Activated T-helper 2 cell treated with anti-CD3 and anti-CD28 coated beads, Interferon-gamma antibody, Interleukin-2, Interleukin-4, amounts not matched to agents 10 μg/mL and 5 μg/mL and 100 μg/mL, durations not matched to agents 14 hours and 24 hours and 36 hours (primary cell): ENCODE data around the gene RPN1. TPM values are rescaled to one million over a fixed set of nuclear protein-coding genes. Genes with fewer than 3 reads are reported as not detected.
"Not testable (repeated sequence)": the region's sequence is repeated elsewhere in the genome, so short reads cannot be mapped to it uniquely, and the experiment has no call there.

Source experiments
- DNase-seq: peaks from one replicate; pipeline ENCODE4 v3.0.0; 2021; ENCODE audit warnings: low spot score
- H3K27ac Mint-ChIP-seq: one replicate; pipeline ENCODE4 v1.8.0; 2021; ENCODE audit warnings: mixed read lengths
- H3K27me3 Mint-ChIP-seq: one replicate; pipeline ENCODE4 v1.8.0; 2021; ENCODE audit warnings: low read depth, mixed read lengths
- H3K36me3 Mint-ChIP-seq: one replicate; pipeline ENCODE4 v1.8.0; 2021; ENCODE audit warnings: low read depth, mixed read lengths
- H3K4me1 Mint-ChIP-seq: one replicate; pipeline ENCODE4 v1.8.0; 2021; ENCODE audit warnings: low read depth, mixed read lengths
- H3K4me3 Mint-ChIP-seq: one replicate; pipeline ENCODE4 v1.8.0; 2021; ENCODE audit warnings: low read depth, mild to moderate bottlenecking, moderate library complexity, mixed read lengths
- H3K9me3 Mint-ChIP-seq: one replicate; pipeline ENCODE4 v1.8.0; 2021; ENCODE audit warnings: mixed read lengths
- intact Hi-C: fragments of 100-400 bp; cut with micrococcal nuclease; formaldehyde crosslinking; loops from one replicate; pipeline ENCODE4 v1.15.1; 2023
- total RNA-seq: library from RNA; stranded (reverse); gene quantifications from 2 replicates; pipeline ENCODE4 v1.2.3, GENCODE V29; 2022

RPN1 gene
- 212 and 217 TPM in 2 replicates for total RNA-seq

DNA sequence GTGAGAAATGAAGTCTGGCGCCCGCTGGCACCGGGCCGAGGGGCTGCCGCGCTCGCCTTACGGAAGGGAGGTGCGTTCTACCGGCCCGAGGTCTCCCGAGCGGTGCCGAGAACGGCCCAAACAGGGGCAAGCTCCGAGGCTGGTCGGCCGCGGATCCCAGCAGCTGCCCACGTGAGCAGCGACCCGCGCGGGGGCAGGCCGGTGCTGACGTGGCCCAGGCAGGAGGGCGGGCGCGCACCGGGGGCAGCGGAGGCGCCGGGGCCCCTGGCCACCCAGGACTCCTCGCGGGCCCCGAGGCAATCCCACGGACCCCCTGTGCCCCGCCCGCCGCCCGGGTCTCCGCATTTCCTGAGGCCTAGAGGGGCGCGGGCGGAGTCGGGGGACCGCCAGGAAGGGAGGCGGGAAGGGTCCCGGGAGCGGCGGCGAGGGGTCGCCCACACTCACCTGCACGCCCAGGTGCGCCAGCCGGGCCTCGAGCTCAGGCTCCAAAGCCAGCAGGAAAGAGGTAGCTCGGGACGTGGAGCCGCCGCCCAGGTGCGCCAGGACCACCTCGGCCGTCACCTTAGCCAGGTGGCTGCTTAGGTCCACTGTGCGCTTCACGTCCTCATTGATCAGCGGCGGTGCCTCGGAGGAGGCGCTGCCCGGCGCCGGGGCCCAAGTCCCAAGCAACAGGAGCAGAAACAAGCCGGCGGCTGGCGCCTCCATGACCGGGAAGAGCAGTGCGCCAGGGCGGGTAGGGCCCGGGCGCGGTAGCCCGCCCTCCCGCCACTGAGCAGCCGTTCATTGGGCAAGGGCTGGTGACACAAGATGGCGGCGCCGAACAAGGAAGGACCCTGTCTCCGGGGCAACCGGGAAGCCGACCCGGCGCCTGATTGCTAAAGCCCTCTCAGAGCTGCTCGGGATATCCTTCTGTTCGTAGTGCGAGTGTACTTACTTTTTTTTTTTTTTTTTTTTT, at the start of gene RPN1:
Gene RPN1 (minus strand): TSS at position 723 of the 955 bp plus-strand sequence. CDS start 18 bp downstream, at position 705.
- Mint-ChIP-seq H3K4me1 (peaks cover 25% of the 10 kb centered on the region), H3K36me3 (peaks cover 31% of the 10 kb centered on the region), H3K27me3 (no peaks in the 10 kb centered on the region), H3K27ac (peak within 1 kb of the TSS; percentile 89), H3K9me3 (no peaks in the 10 kb centered on the region), H3K4me3 (peak within 1 kb of the TSS; percentile 85)
- DNase-seq = peak; percentile 94
- intact Hi-C loops = loop anchor here (1.0 kb wide), 4 partner anchors 30 to 229 kb away; partner anchors contain the start of genes ACAD9 and RAB7A

DNA sequence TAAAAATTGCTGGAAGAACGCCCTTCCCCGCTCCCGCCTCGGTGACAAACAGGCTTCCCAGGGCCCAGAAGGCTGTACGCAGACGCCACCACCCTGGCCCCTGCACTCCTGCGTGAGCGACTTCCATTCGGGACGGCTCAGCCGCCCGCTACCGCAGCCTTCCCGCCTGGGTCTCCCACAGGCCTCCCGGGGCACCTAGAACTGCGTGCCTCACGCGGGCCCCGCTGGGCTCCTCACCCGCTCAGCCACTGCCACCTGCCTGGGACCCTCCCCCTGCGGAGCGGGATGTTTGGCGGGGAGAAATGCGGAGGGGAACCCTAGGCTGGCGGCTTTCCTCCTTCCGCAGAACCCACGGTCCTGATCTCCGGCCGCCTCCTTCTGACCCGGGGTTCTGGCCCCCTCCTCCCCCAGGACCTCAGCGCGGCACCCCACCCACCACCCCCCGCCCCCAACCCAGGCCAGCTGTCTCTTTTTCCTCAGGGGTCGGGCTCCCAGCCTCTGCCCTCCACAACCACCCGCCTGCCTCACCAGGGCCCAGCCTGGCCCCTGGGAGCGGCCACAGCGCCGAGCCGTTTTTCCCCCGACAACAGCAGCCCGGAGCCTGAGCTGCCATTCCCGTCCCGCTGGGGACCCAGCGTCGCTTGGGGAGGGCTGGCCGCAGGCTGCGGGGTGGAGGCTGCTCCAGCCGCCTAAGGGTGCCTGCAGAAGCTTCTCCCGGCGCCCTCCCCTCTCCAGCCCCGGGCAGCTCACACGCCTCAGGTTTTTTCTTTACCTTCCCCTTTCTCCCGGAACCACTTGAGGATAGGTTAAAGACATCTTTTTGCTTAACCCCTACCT, 47.8 kb upstream of the RPN1 start:
- DNase-seq = no peak
- H3K4me3 Mint-ChIP-seq = peak overlapping the region; percentile 47
- H3K36me3 Mint-ChIP-seq = no peaks in the 10 kb centered on the region
- H3K27ac Mint-ChIP-seq = no peak overlapping the region
- no peaks in the 10 kb centered on the region for H3K9me3 Mint-ChIP-seq
- H3K4me1 Mint-ChIP-seq = no peaks in the 10 kb centered on the region
- H3K27me3 Mint-ChIP-seq = peaks cover 2% of the 10 kb centered on the region
- intact Hi-C loops = no loop called here

DNA sequence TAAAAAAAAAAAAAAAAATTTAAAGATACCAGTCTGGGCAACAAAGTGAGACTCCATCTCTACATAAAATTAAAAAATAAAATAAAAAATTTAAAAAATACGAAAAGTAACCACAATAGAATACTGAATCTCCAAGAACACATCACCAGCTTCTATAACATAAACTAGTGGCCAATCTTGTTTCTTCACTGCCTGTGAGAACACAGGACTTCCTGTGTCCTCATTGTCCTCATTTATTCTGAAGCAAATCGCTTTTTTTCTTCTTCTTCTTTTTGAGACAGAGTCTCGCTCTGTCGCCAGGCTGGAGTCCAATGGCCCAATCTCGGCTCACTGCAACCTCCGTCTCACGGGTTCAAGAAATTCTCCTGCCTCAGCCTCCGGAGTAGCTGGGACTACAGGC, 46.7 kb upstream of the RPN1 start:
- no peaks in the 10 kb centered on the region for H3K9me3 Mint-ChIP-seq
- H3K4me3 Mint-ChIP-seq = no peak overlapping the region
- peaks cover 2% of the 10 kb centered on the region for H3K27me3 Mint-ChIP-seq
- DNase-seq = no peak
- H3K4me1 Mint-ChIP-seq = no peaks in the 10 kb centered on the region
- intact Hi-C loops = no loop called here
- H3K36me3 Mint-ChIP-seq = no peaks in the 10 kb centered on the region
- no peak overlapping the region for H3K27ac Mint-ChIP-seq

DNA sequence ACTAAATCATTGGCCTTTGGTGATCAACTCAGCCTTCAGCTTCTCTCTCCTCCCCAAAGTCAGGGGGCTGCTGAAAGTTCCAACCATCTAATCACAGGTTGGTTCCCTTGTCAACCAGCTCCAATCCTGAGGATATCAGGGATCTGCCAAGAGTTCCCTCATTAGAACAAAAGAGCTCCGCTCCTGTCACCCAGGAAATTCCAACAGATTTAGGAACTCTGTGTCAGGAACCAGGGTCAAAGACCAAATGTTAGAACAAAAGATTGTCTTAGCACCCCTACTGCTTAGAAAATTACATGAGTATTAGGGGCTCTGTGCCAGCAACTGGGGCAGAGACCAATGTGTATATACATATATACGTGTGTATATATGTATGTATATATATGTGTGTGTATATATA, 43.1 kb upstream of the RPN1 start:
- H3K36me3 Mint-ChIP-seq = no peaks in the 10 kb centered on the region
- no peaks in the 10 kb centered on the region for H3K9me3 Mint-ChIP-seq
- no peaks in the 10 kb centered on the region for H3K4me1 Mint-ChIP-seq
- H3K27me3 Mint-ChIP-seq = peaks cover 2% of the 10 kb centered on the region
- DNase-seq = no peak
- intact Hi-C loops = no loop called here
- H3K4me3 Mint-ChIP-seq = no peak overlapping the region
- H3K27ac Mint-ChIP-seq = no peak overlapping the region

DNA sequence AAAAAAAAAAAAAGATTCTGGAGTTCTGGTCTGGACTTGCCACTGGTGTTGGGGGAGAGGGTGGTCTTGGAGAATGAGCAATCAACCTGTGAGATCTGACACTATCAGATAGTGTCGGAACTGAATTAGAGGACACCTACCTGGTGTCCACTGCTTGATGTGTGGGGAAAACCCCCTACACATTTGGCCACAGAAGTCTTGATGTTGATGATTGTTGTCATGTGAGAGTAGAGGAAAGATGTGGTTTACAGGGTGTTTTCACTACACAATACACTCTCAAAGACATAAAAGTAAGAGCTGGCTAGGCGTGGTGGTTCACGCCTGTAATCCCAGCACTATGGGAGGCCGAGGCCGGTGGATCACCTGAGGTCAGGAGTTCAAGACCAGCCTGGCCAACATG, 38.4 kb upstream of the RPN1 start:
- Mint-ChIP-seq H3K4me1 (no peaks in the 10 kb centered on the region), H3K4me3 (no peak overlapping the region), H3K9me3 (no peaks in the 10 kb centered on the region), H3K36me3 (no peaks in the 10 kb centered on the region), H3K27me3 (no peaks in the 10 kb centered on the region), H3K27ac (no peak overlapping the region)
- no peak for DNase-seq
- intact Hi-C loops = no loop called here

DNA sequence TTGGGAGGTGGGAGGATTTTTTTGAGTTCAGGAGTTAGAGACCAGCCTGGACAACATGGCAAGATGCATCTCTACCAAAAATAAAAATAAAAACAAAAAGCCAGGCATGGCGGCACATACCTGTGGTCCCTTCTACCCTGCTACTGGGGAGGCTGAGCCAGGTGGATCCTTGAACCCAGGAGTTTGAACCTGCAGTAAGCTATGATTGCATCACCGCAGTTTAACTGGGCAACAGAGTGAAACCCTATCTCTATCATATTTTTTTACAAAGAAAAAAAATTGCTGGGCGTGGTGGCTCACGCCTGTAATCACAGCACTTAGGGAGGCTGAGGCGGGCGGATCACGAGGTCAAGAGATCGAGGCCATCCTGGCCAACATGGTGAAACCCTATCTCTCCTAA, 35.8 kb upstream of the RPN1 start:
- no peaks in the 10 kb centered on the region for H3K36me3 Mint-ChIP-seq
- no peaks in the 10 kb centered on the region for H3K9me3 Mint-ChIP-seq
- no peaks in the 10 kb centered on the region for H3K27me3 Mint-ChIP-seq
- no peak overlapping the region for H3K4me3 Mint-ChIP-seq
- intact Hi-C loops = no loop called here
- no peak overlapping the region for H3K27ac Mint-ChIP-seq
- H3K4me1 Mint-ChIP-seq = peaks cover 7% of the 10 kb centered on the region
- DNase-seq = no peak

DNA sequence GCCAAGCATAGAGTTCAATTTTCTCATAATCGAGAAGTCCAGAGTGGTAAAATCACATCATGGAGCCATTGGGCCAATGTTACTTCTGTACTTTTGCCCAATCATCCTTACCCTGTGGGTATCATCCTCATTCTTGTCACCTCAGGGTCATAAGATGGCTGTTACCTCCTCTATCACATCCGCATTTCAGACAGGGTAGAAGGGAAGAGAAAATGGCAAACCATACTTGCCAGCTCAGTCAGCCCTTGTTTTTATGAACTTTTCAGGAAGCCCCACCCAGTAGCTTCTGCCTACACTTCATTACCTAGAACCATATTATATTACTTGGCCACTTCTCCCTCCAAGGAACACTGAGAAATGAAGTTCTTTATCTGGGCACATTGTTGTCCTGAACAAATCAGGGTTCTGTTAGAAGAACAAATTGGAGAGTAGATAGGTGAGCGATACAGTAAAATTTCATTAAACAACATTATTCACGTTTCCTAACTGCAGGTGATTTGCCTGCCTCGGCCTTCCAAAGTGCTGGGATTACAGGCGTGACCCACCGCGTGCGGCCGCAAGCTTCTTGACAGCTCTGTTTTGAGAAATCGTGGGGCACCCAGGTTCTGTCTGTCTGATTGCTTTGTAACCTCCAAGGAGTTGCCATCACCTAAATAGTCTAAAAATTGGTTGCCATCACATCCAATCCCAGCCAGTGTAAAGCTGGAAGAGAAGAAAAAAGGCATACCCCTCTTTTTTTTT, 34.5 kb upstream of the RPN1 start:
- Mint-ChIP-seq H3K4me3 (no peak overlapping the region), H3K4me1 (peaks cover 13% of the 10 kb centered on the region), H3K9me3 (no peaks in the 10 kb centered on the region), H3K27me3 (no peaks in the 10 kb centered on the region), H3K27ac (no peak overlapping the region), H3K36me3 (no peaks in the 10 kb centered on the region)
- DNase-seq = no peak
- intact Hi-C loops = no loop called here

DNA sequence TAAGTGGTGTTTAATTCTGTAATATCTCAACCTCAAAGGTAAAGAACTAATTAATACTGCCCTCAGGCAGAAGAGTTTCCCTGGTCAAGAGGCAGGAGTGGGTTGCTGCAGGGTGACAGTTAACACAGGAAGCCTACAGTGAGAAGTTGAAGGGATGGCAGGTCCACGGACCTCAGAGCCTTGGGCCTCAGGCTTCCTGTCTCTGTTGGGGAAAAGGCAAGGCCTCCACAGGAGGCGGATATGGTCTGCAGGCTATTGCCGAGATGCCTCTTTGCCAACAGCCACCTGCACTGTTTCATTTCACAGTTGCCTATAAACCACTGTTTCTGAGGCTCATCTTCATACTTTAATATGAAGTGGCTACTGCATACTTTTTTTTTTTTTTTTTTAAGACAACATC, 33.3 kb upstream of the RPN1 start:
- no peak overlapping the region for H3K27ac Mint-ChIP-seq
- DNase-seq = no peak
- no peaks in the 10 kb centered on the region for H3K27me3 Mint-ChIP-seq
- intact Hi-C loops = no loop called here
- H3K36me3 Mint-ChIP-seq = no peaks in the 10 kb centered on the region
- H3K9me3 Mint-ChIP-seq = no peaks in the 10 kb centered on the region
- H3K4me3 Mint-ChIP-seq = no peak overlapping the region
- H3K4me1 Mint-ChIP-seq = peaks cover 20% of the 10 kb centered on the region

DNA sequence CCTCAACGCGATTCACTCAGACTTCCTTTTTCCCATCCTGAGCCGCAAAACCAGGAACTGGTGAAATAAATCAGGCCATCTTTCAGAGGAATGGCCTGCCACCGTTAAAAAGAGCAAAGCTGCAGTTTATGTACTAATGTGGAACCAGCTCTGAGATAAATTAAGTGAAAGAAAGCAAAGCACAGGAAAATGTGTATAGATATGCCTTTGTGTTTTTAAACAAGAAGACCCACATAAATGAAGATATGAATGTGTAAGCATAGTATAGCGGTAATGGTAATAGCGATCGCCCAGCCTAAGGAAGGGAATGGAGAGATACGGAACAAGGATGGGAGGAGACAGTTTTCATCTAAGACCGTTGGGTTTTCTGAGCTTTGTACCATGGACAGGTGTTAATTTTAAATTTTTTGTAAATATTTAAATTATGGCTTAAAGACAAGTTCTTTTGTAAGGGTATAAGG, 30.8 kb upstream of the RPN1 start:
- Mint-ChIP-seq H3K4me3 (peak overlapping the region; percentile 84), H3K36me3 (no peaks in the 10 kb centered on the region), H3K9me3 (no peaks in the 10 kb centered on the region), H3K27me3 (no peaks in the 10 kb centered on the region), H3K4me1 (peaks cover 20% of the 10 kb centered on the region), H3K27ac (peak overlapping the region; percentile 98)
- intact Hi-C loops = loop anchor here (2.0 kb wide), 3 partner anchors 45 to 197 kb away; partner anchors contain the start of genes ACAD9 and RAB7A
- no peak for DNase-seq

DNA sequence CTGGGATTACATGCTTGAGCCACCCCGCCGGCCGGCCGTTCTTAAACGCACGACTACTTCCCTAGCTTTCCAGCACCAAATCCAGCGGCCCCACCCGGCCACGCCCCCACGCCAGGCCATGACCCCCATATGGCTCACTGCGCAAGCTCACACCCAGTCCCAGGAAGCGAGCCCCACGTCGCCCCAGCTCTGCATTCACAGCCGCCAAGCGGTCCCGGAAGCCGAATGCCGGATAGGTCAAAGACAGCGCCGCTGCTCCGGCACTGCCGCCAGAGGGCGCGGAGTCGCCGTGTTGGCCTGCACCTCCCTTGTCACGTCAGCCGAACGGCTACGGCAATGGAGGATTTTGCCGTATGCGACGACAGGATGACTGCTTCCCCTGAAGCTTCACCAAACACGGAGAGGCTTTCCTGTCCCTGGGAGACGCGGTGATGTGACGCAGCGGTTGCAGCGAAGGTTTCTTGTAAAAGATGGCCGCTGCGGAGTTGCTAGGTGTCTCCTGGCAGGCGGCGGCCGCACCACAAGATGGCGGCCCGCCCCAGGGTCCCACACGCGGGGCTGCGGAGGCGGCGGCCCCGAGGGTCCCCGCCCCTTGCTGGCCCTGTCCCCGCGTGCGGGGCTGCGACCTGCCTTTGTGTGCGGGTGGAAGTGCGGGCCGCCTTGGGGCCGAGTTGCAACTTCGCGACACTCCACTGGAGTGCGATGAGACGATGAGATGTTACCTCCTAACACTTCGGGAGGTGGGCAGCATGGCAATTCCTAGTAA, 30.2 kb upstream of the RPN1 start:
- Mint-ChIP-seq H3K36me3 (no peaks in the 10 kb centered on the region), H3K9me3 (no peaks in the 10 kb centered on the region), H3K4me1 (peaks cover 22% of the 10 kb centered on the region), H3K27ac (peak overlapping the region; percentile 98), H3K27me3 (no peaks in the 10 kb centered on the region), H3K4me3 (peak overlapping the region; percentile 84)
- DNase-seq = peak; percentile 96
- intact Hi-C loops = loop anchor here (1.0 to 2.0 kb wide), 7 partner anchors 30 to 198 kb away; partner anchors contain the start of genes ACAD9, RAB7A and RPN1

DNA sequence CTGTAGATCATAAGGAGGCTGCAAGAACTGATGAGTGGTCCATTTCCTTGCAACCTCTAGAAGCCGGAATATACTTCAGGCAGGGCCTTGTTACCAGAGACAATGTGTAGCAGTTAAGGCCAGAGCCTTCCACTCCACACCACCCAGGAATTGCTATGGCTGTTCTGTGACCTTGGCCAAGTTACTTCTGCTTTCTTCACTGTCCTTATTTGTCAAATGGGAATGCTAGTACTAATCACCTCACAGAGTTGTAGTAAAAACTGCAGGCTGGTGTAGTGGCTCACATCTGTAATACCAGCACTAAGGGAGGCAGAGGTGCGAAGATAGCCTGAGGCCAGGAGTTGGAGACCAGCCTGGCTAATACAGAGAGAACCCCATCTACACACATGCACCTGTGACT, 28.7 kb upstream of the RPN1 start:
- Mint-ChIP-seq H3K9me3 (no peaks in the 10 kb centered on the region), H3K36me3 (peaks cover 2% of the 10 kb centered on the region), H3K27ac (no peak overlapping the region), H3K4me1 (peaks cover 33% of the 10 kb centered on the region), H3K27me3 (no peaks in the 10 kb centered on the region), H3K4me3 (peak overlapping the region; percentile 84)
- intact Hi-C loops = no loop called here
- DNase-seq = no peak

DNA sequence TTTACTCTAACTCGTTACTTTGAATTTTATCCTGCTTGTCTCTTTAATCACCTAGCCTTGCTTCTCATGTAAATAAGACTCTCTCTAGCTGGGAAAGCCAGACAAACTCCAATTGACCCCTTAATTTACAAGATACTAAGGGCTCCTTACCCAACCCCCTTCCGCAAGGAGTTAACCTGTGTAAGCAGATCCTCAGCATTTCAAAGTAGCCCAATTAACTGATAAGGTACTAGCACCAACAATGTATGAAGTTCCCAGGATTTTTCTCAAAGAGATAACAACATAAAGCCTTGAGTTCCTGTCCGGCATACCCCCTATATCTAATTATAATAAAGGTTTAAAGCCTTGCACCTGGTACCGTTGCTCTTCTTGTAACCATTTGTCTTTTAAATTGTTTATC, 25.2 kb upstream of the RPN1 start:
- H3K27me3 Mint-ChIP-seq, H3K9me3 Mint-ChIP-seq, DNase-seq, H3K4me3 Mint-ChIP-seq, intact Hi-C loops, H3K27ac Mint-ChIP-seq, H3K36me3 Mint-ChIP-seq: not testable (repeated sequence)
- H3K4me1 Mint-ChIP-seq = peaks cover 23% of the 10 kb centered on the region
